Raji (cell line): ENCODE results near the gene HNRNPF.

Experiments
- POLR2A ChIP-seq: IDR thresholded peaks from 2 replicates; pipeline ENCODE4 v1.6.1; 2011; ENCODE audit warnings: low read depth, low read length, control low read depth; ENCODE audit not compliant: insufficient read depth

The HNRNPF gene

GRCh38 chr10:43336641-43337318 is 72.2 kb downstream of the HNRNPF start:
- no peak for TF ChIP-seq POLR2A

GRCh38 chr10:43336061-43336460 is 72.9 kb downstream of the HNRNPF start:
- TF ChIP-seq POLR2A = no peak
